SK-N-SH treated with all-trans-retinoic acid at 6 μM for 48 hours (cell line): ENCODE data around the gene ARHGEF25.

ENCODE experiments used
- ATAC-seq: fragments of 200-7000 bp; cut with Tn5 transposase; 3 replicates; pipeline ENCODE4 v1.9.1; 2020; ENCODE audit warnings: mild to moderate bottlenecking, moderate library complexity
- ARNTL ChIP-seq: fragments of 450-650 bp; formaldehyde crosslinking; IDR thresholded peaks from 2 replicates; pipeline ENCODE4 v1.5.0; 2020; ENCODE audit warnings: low read depth, mild to moderate bottlenecking, moderate library complexity, borderline replicate concordance
- BACH2 ChIP-seq: fragments of 250-450 bp; sonication (Bioruptor Pico); IDR thresholded peaks from 2 replicates; pipeline ENCODE4 v1.9.0; 2021; ENCODE audit warnings: mild to moderate bottlenecking, borderline replicate concordance
- CREB5 ChIP-seq: fragments of 250-450 bp; sonication (Bioruptor Pico); IDR thresholded peaks from 2 replicates; pipeline ENCODE4 v1.5.1; 2020; ENCODE audit warnings: low read depth, mild to moderate bottlenecking, moderate library complexity
- CSDC2 ChIP-seq: fragments of 250-450 bp; sonication (Bioruptor Pico); IDR thresholded peaks from 2 replicates; pipeline ENCODE4 v1.5.0; 2020; ENCODE audit warnings: mild to moderate bottlenecking, moderate library complexity
- CSRNP3 ChIP-seq: fragments of 250-450 bp; sonication (Bioruptor Pico); IDR thresholded peaks from 2 replicates; pipeline ENCODE4 v1.5.1; 2021; ENCODE audit warnings: mild to moderate bottlenecking, moderate library complexity
- ESRRG ChIP-seq: fragments of 250-450 bp; sonication (Bioruptor Pico); IDR thresholded peaks from 2 replicates; pipeline ENCODE4 v1.6.1; 2021; ENCODE audit warnings: mild to moderate bottlenecking
- ISL1 ChIP-seq: fragments of 250-450 bp; sonication (Bioruptor Pico); IDR thresholded peaks from 2 replicates; pipeline ENCODE4 v2.1.2; 2022; ENCODE audit warnings: mild to moderate bottlenecking, moderate library complexity
- OSR1 ChIP-seq: fragments of 250-450 bp; sonication (Bioruptor Pico); IDR thresholded peaks from 2 replicates; pipeline ENCODE4 v1.8.0; 2022; ENCODE audit warnings: moderate library complexity, mild to moderate bottlenecking, inconsistent platforms
- PATZ1 ChIP-seq: fragments of 250-450 bp; sonication (Bioruptor Pico); IDR thresholded peaks from 2 replicates; pipeline ENCODE4 v1.8.0; 2020; ENCODE audit warnings: mild to moderate bottlenecking, moderate library complexity, borderline replicate concordance
- PPARA ChIP-seq: fragments of 250-450 bp; sonication (Bioruptor Pico); IDR thresholded peaks from 2 replicates; pipeline ENCODE4 v1.5.0; 2020; ENCODE audit warnings: mild to moderate bottlenecking, borderline replicate concordance
- RARB ChIP-seq: fragments of 250-450 bp; sonication (Bioruptor Pico); IDR thresholded peaks from 2 replicates; pipeline ENCODE4 v1.8.0; 2021; ENCODE audit warnings: mild to moderate bottlenecking, moderate library complexity
- SNAI2 ChIP-seq: fragments of 250-450 bp; sonication (Bioruptor Pico); IDR thresholded peaks from 2 replicates; pipeline ENCODE4 v1.5.0; 2020; ENCODE audit warnings: mild to moderate bottlenecking, moderate library complexity
- TCF4 ChIP-seq: fragments of 250-450 bp; sonication (Bioruptor Pico); IDR thresholded peaks from 2 replicates; pipeline ENCODE4 v1.8.0; 2021; ENCODE audit warnings: mild to moderate bottlenecking, moderate library complexity, borderline replicate concordance
- TOX ChIP-seq: fragments of 250-450 bp; sonication (Bioruptor Pico); IDR thresholded peaks from 2 replicates; pipeline ENCODE4 v1.8.0; 2021; ENCODE audit warnings: mild to moderate bottlenecking, moderate library complexity, borderline replicate concordance
- ZC3H10 ChIP-seq: fragments of 250-450 bp; sonication (Bioruptor Pico); IDR thresholded peaks from 2 replicates; pipeline ENCODE4 v1.5.1; 2021; ENCODE audit warnings: mild to moderate bottlenecking, moderate library complexity
- ZFP3 ChIP-seq: fragments of 250-450 bp; sonication (Bioruptor Pico); IDR thresholded peaks from 2 replicates; pipeline ENCODE4 v1.5.0; 2020; ENCODE audit warnings: mild to moderate bottlenecking, moderate library complexity
- ZFP30 ChIP-seq: fragments of 450-650 bp; formaldehyde crosslinking; IDR thresholded peaks from 2 replicates; pipeline ENCODE4 v1.5.0; 2022; ENCODE audit warnings: mild to moderate bottlenecking, moderate library complexity
- ZNF70 ChIP-seq: fragments of 450-650 bp; formaldehyde crosslinking; IDR thresholded peaks from 2 replicates; pipeline ENCODE4 v1.5.0; 2020; ENCODE audit warnings: mild to moderate bottlenecking, moderate library complexity
- ZNF8 ChIP-seq: fragments of 450-650 bp; formaldehyde crosslinking; IDR thresholded peaks from 2 replicates; pipeline ENCODE4 v1.5.0; 2020; ENCODE audit warnings: mild to moderate bottlenecking, moderate library complexity
- TF ChIP-seq, protein P1 (sequence below): fragments of 250-450 bp; sonication (Bioruptor Pico); IDR thresholded peaks from 2 replicates; pipeline ENCODE4 v1.8.0; 2021; ENCODE audit warnings: low read depth, mild to moderate bottlenecking, moderate library complexity, borderline replicate concordance

Gene ARHGEF25

GRCh38 chr12:57626111-57626920 lies 15.1 kb downstream of the ARHGEF25 start:
- TF ChIP-seq CSDC2: no peak
- TF ChIP-seq BACH2 (CRISPR knock-in tag): no peak
- no peak for TF ChIP-seq ISL1
- no peak for TF ChIP-seq PPARA
- TF ChIP-seq ARNTL (CRISPR knock-in tag): no peak
- TF ChIP-seq SNAI2 (CRISPR knock-in tag): no peak
- no peak for ATAC-seq

DNA sequence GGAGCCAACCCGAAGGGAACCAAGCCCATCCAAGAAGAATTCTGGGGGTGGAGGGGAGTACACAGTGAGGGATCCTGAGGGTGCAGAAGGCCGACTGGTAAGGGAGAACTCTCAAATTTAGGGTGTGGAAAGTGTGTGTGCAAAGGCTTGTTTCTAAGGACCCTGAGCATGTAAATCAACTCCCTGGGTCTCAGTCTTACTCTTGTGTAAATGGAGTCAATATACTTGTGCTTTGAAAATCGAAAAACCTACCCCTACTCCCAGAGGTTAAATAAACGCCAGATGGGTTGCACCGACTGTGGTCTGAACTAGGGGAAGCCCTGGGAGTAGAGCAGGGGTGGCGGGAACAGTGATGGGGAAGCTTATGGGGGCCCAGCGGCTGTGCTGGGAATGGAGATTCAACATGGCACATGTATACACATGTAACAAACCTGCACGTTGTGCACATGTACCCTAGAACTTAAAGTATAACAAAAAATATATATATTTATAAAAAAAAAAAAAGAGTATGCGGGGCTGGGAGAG lies 15.7 kb downstream of the ARHGEF25 start:
- TF ChIP-seq ZNF70 (CRISPR knock-in tag) (no peak), CSRNP3 (CRISPR knock-in tag) (no peak), CREB5 (CRISPR knock-in tag) (no peak), ARNTL (CRISPR knock-in tag) (no peak), ZC3H10 (CRISPR knock-in tag) (no peak), TOX (CRISPR knock-in tag) (no peak), PPARA (no peak), ZFP30 (CRISPR knock-in tag) (no peak), ZNF8 (CRISPR knock-in tag) (no peak)
- TF ChIP-seq, all 23 proteins: peak for 0
- no peak for ATAC-seq

- ATAC-seq: no peak
These were observed 16.5 kb downstream of the ARHGEF25 start for GRCh38 chr12:57627501-57628279.

GRCh38 chr12:57628280-57629191 lies 17.3 kb downstream of the ARHGEF25 start:
- no peak for TF ChIP-seq ARNTL (CRISPR knock-in tag)
- TF ChIP-seq, all 23 proteins: peak for 0
- no peak for ATAC-seq

More at GRCh38 chr12:57627501-57628279, 16.5 kb downstream of the ARHGEF25 start:
- TF ChIP-seq ZNF8 (CRISPR knock-in tag): no peak
- no peak for TF ChIP-seq OSR1
- TF ChIP-seq, protein P1, sequence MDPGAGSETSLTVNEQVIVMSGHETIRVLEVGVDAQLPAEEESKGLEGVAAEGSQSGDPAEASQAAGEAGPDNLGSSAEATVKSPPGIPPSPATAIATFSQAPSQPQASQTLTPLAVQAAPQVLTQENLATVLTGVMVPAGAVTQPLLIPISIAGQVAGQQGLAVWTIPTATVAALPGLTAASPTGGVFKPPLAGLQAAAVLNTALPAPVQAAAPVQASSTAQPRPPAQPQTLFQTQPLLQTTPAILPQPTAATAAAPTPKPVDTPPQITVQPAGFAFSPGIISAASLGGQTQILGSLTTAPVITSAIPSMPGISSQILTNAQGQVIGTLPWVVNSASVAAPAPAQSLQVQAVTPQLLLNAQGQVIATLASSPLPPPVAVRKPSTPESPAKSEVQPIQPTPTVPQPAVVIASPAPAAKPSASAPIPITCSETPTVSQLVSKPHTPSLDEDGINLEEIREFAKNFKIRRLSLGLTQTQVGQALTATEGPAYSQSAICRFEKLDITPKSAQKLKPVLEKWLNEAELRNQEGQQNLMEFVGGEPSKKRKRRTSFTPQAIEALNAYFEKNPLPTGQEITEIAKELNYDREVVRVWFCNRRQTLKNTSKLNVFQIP (CRISPR knock-in tag): no peak
- TF ChIP-seq ESRRG: no peak

DNA sequence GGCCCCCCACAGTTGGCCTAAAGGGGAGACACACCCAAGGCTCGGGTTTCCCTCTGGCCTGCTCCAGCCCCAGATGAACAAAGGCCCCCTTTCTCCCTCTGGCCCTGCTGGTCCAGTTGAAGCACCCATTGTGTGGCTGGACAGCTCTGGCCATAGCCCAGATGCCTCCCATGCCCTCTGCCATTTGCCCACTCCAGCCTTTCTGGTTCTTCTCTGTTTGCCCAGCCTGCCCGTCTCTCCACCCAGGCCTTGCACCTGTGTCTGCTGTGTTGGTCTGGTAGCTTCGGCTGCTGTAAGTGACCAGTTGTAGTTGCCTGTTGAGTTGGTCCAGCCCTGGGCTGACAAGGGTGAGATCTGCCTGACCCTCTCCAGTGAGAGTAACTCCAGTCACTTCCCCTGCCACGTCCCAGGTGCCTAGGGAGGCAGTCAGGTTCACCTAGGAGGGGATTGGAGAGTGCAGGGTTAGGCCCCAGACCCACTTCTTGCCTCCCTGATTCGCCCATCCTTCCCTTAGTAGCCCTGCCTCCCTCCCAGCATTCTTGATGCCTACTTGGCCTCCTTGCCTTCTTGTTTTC lies 18.7 kb downstream of the ARHGEF25 start:
- no peak for ATAC-seq
- TF ChIP-seq ZNF70 (CRISPR knock-in tag) (no peak), ESRRG (no peak), ISL1 (no peak), CREB5 (CRISPR knock-in tag) (no peak), ZFP3 (CRISPR knock-in tag) (no peak), TOX (CRISPR knock-in tag) (no peak), TCF4 (CRISPR knock-in tag) (no peak), RARB (CRISPR knock-in tag) (no peak), BACH2 (CRISPR knock-in tag) (no peak), PATZ1 (CRISPR knock-in tag) (no peak), CSDC2 (no peak)
- TF ChIP-seq, protein P1 (CRISPR knock-in tag): no peak
